MCF 10A (cell line): ENCODE data around the gene ATP8B4. TPM values are rescaled to one million over a fixed set of nuclear protein-coding genes. Genes with fewer than 3 reads are reported as not detected.

Experiments used
- BruUV-seq: library from RNA; stranded (reverse); fragments of 400-500 nt; replicated peaks from 2 replicates; lab custom pipeline; 2021; lab: Mats Ljungman, UMichigan
- CTCF ChIA-PET: fragments of 300-600 bp; sonication (Branson Sonifier 250); formaldehyde crosslinking; extraction: SDS; loops from one replicate; lab custom pipeline; 2021; ENCODE audit warnings: antibody characterized with exemption, inconsistent platforms; lab: Yijun Ruan, JAX
- POLR2A ChIA-PET: fragments of 300-600, 350-650 bp; sonication (Branson Sonifier 250); formaldehyde crosslinking; extraction: SDS; loops from one replicate; lab custom pipeline; 2020; ENCODE audit warnings: antibody characterized with exemption, inconsistent platforms; lab: Yijun Ruan, JAX
- DNase-seq: peaks from one replicate; pipeline ENCODE4 v3.0.0-alpha.2; 2018; ENCODE audit not compliant: unreplicated experiment
- H3K27ac Mint-ChIP-seq: one replicate; pipeline ENCODE4 v1.8.0; 2022; ENCODE audit warnings: mild to moderate bottlenecking, low read depth, mixed read lengths; ENCODE audit not compliant: unreplicated experiment
- H3K27me3 Mint-ChIP-seq: one replicate; pipeline ENCODE4 v1.8.0; 2022; ENCODE audit warnings: mixed read lengths; ENCODE audit not compliant: insufficient read depth, unreplicated experiment
- H3K36me3 Mint-ChIP-seq: one replicate; pipeline ENCODE4 v1.8.0; 2022; ENCODE audit warnings: mild to moderate bottlenecking, moderate library complexity, mixed read lengths; ENCODE audit not compliant: insufficient read depth, unreplicated experiment
- H3K4me1 Mint-ChIP-seq: one replicate; pipeline ENCODE4 v1.8.0; 2022; ENCODE audit warnings: mixed read lengths; ENCODE audit not compliant: insufficient read depth, unreplicated experiment
- H3K4me3 Mint-ChIP-seq: one replicate; pipeline ENCODE4 v1.8.0; 2022; ENCODE audit warnings: mild to moderate bottlenecking, moderate library complexity, mixed read lengths; ENCODE audit not compliant: unreplicated experiment
- H3K9me3 Mint-ChIP-seq: one replicate; pipeline ENCODE4 v1.8.0; 2022; ENCODE audit warnings: mixed read lengths; ENCODE audit not compliant: unreplicated experiment
- CTCF ChIP-seq: fragments of 200-600 bp; IDR thresholded peaks from one replicate; pipeline ENCODE4 v1.8.0; 2022; ENCODE audit warnings: antibody characterized with exemption, mild to moderate bottlenecking; ENCODE audit not compliant: unreplicated experiment
- intact Hi-C: fragments of 100-400 bp; cut with micrococcal nuclease; formaldehyde crosslinking; loops from 2 replicates; pipeline ENCODE4 v1.14.1; 2022
- total RNA-seq: library from RNA; stranded (reverse); gene quantifications from 2 replicates; pipeline ENCODE4 v1.2.3, GENCODE V29; 2022

ATP8B4 gene
- total RNA-seq, 1 experiment from 2014 or later, result not detected

- Mint-ChIP-seq H3K4me1 (no peaks in the 10 kb centered on the region), H3K9me3 (no peaks in the 10 kb centered on the region), H3K36me3 (no peaks in the 10 kb centered on the region), H3K27me3 (no peaks in the 10 kb centered on the region), H3K27ac (no peak overlapping the region), H3K4me3 (no peak overlapping the region)
- CTCF ChIA-PET, result no interaction called here
- no TSS peak for BruUV-seq
- DNase-seq, result no peak
- POLR2A ChIA-PET, result no interaction called here
- no peak for TF ChIP-seq CTCF
- intact Hi-C loops, result no loop called here
These were observed 134.6 kb downstream of the ATP8B4 start for GRCh38 chr15:49984436-49984835.

- H3K4me3 Mint-ChIP-seq, result no peak overlapping the region
- H3K4me1 Mint-ChIP-seq, result no peaks in the 10 kb centered on the region
- H3K27ac Mint-ChIP-seq, result no peak overlapping the region
- ChIA-PET POLR2A (interaction anchor here (0.8 kb wide), 1 partner anchor 371 kb away, joined by 3 read pairs; no protein-coding TSS in a partner anchor), CTCF (interaction anchor here (0.5 to 1.3 kb wide), 3 partner anchors 21 to 1856 kb away, joined by 3 to 10 read pairs (median 3); no protein-coding TSS in a partner anchor)
- DNase-seq, result no peak
- no peaks in the 10 kb centered on the region for H3K36me3 Mint-ChIP-seq
- TF ChIP-seq CTCF, result no peak
- H3K27me3 Mint-ChIP-seq, result no peaks in the 10 kb centered on the region
- intact Hi-C loops, result no loop called here
- BruUV-seq, result no TSS peak
- H3K9me3 Mint-ChIP-seq, result no peaks in the 10 kb centered on the region
These were observed 136.4 kb downstream of the ATP8B4 start for GRCh38 chr15:49982584-49982983.

DNA sequence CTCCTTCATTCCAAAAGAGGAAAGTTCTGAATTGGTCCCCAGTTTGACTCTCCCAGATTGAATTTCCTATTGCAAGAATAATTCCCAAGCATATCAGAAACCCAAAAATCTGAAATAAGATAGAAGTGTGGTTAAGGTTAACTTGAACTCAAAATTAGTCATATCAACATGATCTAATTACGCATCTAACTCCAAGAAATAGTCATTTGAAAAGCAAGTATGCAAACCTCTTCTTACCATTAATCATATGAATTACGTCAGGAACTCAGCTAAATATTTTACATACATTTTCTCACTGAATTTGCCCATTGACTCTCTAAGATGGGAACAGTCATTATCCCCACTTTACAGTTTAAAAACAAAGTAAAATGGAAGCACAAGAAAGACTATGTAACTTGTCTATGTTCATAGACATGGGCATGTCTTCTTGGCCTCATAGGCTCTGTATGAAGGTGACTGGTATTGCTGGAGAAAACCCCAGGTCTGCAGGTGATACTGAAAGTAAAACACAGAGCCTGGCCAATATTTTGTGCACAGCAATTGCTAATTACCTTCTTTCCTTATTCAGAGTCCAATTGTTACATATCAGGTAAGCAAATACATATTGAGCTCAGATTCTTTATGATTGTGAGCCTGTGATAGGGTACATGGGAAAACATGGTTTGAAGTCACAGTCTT lies 139.2 kb downstream of the ATP8B4 start:
- H3K4me1 Mint-ChIP-seq, result no peaks in the 10 kb centered on the region
- no peak overlapping the region for H3K4me3 Mint-ChIP-seq
- ChIA-PET CTCF (no interaction called here), POLR2A (no interaction called here)
- DNase-seq, result no peak
- H3K9me3 Mint-ChIP-seq, result no peaks in the 10 kb centered on the region
- no peaks in the 10 kb centered on the region for H3K27me3 Mint-ChIP-seq
- H3K36me3 Mint-ChIP-seq, result no peaks in the 10 kb centered on the region
- H3K27ac Mint-ChIP-seq, result no peak overlapping the region
- no peak for TF ChIP-seq CTCF
- intact Hi-C loops, result no loop called here
- BruUV-seq, result no TSS peak

DNA sequence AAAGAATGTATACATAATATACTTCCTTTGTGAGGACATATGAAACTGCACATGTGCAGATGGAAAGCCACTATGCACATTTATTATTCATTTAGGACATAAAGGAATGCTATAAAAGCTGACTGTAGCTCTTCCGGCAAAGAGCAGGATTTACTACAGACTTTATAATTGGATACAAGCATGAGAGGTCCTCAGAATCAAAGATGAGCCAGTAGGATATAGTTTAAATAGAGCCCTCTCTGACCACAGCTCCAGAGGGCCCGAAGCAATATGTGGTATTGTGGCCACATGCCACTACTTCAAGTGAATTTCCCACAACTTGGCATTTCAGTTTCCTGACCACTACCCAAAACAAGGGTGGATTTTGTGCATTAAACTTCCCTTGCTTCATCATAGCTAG lies 140.9 kb downstream of the ATP8B4 start:
- POLR2A ChIA-PET, result interaction anchor here (0.6 kb wide), 1 partner anchor 186 kb away, joined by 5 read pairs; no protein-coding TSS in a partner anchor
- Mint-ChIP-seq H3K4me1 (no peaks in the 10 kb centered on the region), H3K4me3 (no peak overlapping the region), H3K27ac (no peak overlapping the region), H3K9me3 (no peaks in the 10 kb centered on the region), H3K27me3 (no peaks in the 10 kb centered on the region), H3K36me3 (no peaks in the 10 kb centered on the region)
- no TSS peak for BruUV-seq
- no peak for DNase-seq
- no peak for TF ChIP-seq CTCF
- intact Hi-C loops, result no loop called here
- CTCF ChIA-PET, result interaction anchor here (0.7 to 1.1 kb wide), 2 partner anchors 9 to 108 kb away, joined by 3 to 4 read pairs; no protein-coding TSS in a partner anchor
